ENCODE data around the gene NFE2L2.
"Not testable (repeated sequence)": the region's sequence is repeated elsewhere in the genome, so short reads cannot be mapped to it uniquely, and the experiment has no call there.

Gene NFE2L2

DNA sequence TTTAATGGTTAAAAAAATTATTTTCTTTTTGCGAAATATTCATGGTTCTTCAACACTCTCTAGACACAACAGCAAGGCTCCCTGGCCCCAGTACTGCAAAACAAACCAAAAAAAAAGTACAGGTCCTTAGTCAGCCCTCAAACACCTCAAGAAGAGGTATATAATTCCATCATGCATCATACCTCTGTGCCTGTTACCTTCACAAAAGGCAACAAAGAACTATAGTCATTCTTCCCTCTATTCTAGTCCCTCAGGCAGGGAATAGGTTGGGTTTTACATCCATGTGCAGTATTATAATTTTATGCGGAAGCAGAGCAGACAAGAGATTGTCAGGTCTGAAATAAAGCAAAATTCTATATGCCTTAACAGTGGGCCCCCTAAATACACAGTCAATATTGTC lies 8.5 kb downstream of the NFE2L2 start:
- no peak for DNase-seq (ENCODE audit: low spot score)

DNA sequence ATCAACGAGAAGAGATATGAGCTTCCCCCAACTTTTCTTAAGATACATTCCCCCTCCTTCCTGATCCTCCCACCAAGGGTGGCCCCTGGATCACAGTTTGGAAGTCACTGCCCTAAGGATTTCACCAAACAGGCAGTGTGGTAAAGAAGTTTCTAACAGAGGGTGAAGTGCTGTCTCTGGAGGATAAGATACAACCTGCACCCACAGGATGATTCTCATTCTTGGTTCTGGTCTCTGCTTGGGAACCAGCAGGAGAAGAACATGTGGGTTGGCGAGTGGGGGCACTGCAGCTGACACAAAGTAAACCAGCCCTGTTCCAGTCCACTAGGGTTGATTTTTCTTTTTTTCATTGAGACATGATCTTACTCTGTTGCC lies 9.3 kb downstream of the NFE2L2 start:
- no peak for DNase-seq (ENCODE audit: low spot score)

DNA sequence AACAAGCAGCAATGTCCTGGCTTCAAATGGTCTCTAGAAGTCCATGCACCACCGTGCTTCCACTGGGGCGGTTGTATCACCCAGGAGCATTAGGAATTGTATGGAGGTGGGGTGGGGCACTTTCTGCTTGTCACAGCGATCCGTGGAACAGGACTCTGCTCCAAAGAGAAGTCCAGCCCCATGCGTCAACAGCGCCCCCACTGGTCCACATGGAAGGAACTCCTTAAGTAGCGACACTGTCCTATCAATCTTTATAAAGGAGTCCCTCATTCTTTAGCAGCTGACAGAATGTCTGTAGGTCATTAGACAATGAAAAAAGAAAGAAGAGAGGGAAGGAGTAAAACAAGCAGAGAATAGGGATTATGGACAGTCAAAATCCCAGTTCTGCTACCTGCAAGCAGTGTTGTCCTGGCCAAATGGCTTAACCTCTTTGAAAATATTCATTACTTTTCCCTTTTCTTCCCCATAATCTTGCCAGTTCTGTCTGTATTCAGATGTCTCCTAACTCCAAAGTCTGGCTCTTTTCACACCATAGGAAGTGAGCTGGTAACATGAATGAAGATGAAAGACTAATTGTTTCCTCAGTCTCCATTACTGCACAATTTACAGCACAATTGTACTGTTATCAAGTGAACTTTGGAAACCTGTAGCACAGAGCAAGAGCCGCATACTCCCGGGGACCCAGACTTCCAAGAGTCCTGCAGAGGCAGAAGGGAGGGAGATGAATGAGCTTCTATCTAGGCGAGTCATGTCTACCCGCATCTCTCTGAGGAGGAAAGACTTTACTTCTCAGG lies 9.9 kb downstream of the NFE2L2 start:
- peak; percentile 47 for DNase-seq (ENCODE audit: low spot score)

DNA sequence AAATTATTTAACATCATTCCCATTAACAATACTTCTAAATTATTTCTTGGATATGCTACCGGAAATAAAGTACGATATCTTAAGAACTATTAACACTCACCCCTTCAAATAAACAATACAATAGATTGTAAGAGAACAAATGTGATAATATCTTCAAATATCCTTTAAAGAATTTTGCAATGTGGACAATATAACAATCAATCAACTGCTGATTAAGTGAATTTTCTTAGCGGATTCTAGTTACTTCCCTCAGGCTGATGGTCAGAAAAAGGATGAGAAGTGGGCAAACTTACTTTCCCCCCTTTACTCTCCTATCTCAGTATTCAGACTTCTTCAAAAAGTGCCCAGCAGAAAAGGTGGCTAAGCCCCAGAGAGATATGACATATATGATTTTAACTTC lies 10.8 kb downstream of the NFE2L2 start:
- no peak for DNase-seq (ENCODE audit: low spot score)

DNA sequence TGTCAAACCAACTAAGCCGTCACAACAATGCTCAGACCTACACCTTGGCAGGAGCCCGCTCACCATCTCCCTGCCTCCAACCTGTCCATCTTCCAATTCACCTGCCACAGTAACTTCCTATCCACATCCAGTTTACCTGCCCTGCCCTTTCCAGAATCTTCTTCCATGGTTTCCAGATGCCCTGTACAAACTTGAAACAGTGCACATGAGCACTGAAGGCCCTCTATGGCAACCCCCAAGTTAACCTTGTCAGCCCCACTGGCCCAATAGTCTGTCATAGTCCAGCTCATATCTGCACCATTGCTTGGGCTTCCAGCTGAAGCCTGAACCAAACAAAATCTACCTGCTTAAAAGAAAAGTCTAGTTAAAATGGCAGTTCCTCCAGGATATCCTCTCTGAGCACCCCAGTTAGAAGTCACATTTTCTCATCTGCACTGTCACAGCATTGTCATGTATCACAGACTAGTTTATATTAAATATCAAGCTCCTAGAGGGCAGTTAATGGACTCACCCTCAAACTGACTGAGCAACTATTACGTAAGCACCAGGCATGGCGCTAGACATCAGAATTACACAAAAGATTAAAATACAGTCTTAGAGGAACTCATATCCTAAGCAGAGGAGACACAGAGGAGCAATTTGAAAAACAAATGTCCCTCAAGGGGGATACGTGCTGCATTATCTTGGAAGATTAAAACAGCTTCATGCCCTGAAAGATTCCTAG lies 11.6 kb downstream of the NFE2L2 start:
- no peak for DNase-seq (ENCODE audit: low spot score)

DNA sequence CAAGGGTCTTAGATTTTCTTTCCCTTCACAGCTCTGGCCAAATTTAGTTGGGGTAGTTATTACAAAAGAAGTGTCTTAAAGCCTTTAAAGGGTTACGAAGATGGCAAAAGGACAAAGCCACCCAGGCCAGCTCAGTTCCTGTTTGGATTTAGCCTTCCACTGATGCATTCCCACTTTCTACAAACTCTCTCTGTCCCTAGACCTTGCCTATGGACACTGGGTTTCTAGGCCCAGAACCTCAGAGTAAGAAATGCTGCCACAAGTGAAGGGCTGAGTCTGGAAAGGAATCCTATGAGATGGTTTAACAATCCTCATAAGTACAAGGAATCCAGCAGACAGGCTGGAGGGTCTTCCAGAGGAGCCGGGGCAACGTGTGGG lies 13.4 kb downstream of the NFE2L2 start:
- DNase-seq (ENCODE audit: low spot score) = no peak

DNA sequence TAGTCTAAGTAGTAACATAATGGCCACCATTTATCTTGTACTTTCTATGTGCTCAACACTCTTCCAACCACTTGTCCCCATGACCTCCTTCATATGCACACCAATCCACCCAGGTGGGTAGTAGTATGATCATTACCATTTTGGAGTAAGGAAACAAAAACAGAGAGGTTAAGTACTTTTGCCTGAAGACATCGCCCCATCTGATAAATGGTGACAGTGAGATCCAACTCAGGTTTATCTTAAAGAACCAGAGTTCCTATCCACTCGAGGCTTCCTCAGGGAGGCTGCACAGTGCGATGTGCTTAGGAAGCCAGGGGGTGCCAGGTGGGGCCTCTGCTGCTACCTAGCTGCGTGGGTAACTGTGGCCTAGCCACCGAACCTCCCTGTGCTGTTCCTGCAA lies 14.1 kb downstream of the NFE2L2 start:
- DNase-seq (ENCODE audit: low spot score) = no peak

DNA sequence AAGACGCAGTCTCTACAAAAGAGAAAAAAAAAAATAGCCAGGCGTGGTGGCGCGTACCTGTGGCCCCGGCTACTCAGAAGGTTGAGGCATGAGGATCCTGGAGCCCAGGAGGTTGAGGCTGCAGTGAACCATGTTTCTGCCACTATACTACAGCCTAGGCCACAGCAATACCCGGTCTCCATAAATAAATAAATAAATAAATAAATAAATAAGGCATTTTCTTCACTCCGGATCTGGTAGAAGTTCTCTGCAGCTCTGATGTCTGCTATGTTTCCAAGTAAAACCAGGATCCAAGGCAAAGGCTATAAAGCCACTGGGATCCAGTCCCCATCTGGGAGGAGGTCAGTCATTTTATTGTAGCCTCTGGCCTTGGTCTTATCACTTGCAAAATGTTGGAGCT lies 15.5 kb downstream of the NFE2L2 start:
- no peak for DNase-seq (ENCODE audit: low spot score)

DNA sequence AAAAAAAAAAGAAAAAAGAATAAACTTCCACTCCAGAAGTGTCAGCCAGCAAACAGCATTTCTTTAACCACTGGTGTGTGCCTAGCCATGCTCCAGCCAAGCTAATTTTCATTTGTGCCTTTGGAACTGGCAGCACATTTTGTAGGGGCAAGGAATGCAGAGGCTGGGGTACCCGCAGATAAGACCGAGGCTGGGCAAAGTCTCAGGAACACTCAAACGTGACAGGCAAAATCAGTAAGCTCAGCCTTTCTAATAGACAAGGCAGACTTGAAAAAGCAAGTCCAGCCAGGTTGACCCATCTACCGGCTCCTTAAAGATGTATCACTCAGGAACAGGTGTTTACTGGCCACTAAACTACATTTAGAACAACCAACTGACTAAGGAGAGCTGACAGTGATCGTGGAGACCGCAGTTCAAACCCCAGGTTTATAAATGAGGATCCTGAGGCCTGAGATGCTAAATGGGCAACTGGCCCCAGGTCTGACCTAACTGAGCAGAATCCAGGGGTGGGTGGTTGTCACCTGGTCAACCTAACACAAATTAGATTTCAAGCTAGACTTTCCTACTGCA lies 16.7 kb downstream of the NFE2L2 start:
- DNase-seq (ENCODE audit: low spot score) = no peak

DNA sequence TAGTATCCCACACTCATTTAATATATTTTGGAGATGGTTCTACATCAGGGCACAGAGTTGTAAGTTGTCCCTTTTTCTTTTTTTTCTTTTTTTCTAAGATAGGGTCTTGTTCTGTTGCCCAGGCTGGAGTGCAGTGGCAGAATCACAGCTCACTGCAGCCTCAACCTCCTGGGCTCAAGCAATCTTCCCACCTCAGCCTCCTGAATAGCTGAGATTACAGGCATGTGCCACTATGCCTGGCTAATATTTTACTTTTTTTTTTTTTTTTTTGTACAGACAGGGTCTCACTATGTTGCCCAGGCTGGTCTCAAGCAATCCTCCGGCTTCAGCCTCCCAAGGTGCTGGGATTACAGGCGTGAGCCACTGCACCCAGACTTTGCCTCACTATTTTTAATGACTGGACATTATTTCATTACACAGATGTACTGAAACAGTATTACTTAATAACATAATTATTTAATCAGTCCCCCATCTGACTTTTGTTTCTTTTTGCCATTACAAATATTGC lies 17.9 kb downstream of the NFE2L2 start:
- not testable (repeated sequence) for DNase-seq (ENCODE audit: low spot score)

DNA sequence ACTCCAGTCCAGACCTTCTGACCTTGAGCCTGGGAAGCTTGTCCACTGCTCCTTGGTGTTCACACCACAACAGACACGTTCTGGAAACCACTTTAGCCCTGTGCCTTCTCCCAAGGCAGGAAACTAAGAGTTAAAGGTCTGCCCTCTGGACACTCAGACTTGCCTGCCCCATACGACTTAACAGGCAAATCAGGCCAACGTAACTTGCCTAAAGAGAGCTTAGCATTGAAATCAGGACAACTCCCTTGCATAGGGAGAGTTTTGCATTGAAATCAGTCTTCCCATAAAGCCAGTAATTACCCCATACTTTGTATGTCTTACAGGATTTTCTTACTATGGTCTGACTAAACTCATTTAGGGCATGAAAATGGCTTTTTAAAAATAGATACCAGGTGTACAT lies 18.5 kb downstream of the NFE2L2 start:
- no peak for DNase-seq (ENCODE audit: low spot score)

DNA sequence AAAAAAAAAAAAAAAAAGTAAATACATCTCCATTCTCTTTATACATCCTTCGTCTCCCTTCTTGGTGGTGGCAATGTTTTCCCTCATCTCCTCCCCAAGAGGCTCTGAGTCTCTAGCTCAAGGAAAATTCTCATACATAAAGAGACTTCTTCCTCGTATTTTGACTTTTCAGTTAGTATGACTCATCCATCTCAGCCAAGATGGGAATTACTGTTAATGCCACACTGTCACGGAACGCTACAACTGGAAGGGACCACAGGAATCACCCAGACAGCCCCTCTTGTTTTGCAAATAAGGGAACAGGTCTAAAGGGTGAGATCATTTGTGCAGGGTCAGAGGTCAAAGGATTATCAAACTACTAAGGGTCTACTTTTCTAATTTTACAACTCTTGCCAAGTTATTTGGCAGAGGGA lies 19.5 kb downstream of the NFE2L2 start:
- no peak for DNase-seq (ENCODE audit: low spot score)

DNA sequence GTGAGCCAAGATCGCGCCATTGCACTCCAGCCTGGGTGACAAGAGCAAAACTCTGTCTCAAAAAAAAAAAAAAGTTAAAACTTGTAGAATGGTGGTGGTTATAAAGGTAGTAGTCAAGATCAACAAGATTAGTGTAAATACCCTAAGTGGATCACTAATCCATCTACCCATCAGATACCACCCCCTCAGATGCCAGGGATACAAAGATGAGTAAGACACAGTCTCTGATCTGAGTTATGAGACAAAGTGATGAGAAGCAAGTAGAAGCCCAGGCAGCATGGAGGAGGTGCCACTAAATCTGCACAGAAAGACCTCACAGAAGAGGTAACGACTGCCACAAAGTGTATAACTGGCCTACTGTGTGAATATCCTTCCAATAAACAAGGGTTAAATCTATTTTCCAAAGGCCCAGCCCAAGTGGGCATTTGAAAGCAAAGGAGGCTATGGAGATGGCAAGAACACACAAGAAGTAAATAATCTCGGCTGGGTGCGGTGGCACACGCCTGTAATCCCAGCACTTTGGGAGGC lies 20.2 kb downstream of the NFE2L2 start:
- no peak for DNase-seq (ENCODE audit: low spot score)

DNA sequence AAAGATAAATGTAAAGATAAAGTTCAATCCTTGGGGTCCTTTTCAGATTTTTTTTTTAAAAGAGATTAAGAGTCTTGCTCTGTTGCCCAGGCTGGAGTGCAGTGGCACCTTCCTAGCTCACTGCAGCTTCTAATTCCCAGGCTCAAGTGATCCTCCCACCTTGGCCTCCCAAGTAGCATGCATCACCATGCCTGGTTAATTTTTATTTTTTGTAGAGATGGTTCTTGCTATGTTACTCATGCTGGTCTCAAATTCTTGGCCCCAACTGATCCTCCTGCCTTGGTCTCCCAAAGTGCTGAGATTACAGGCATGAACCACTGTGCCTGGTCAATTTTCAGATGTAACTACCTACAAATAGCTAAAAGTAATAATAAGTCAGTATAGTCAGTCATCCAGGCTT lies 21.1 kb downstream of the NFE2L2 start:
- no peak for DNase-seq (ENCODE audit: low spot score)

DNA sequence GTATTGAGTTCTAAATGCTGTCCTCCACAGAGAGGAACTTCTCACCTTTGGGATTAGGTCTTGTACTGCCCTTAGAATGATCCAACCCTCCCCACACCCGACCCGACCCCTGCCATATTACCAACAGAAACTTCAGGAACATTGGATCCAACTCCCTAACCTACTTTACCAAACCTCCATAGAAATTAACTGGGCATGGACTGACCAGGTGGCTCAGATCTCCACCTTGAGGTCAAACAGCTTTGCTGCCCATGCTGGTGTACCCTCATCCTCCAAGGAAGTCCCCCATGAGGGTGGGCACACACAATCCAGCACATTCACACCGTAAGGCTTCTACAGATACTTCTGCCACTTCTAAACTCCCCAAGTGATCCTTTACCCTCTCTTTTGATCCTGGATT lies 21.5 kb downstream of the NFE2L2 start:
- no peak for DNase-seq (ENCODE audit: low spot score)

DNA sequence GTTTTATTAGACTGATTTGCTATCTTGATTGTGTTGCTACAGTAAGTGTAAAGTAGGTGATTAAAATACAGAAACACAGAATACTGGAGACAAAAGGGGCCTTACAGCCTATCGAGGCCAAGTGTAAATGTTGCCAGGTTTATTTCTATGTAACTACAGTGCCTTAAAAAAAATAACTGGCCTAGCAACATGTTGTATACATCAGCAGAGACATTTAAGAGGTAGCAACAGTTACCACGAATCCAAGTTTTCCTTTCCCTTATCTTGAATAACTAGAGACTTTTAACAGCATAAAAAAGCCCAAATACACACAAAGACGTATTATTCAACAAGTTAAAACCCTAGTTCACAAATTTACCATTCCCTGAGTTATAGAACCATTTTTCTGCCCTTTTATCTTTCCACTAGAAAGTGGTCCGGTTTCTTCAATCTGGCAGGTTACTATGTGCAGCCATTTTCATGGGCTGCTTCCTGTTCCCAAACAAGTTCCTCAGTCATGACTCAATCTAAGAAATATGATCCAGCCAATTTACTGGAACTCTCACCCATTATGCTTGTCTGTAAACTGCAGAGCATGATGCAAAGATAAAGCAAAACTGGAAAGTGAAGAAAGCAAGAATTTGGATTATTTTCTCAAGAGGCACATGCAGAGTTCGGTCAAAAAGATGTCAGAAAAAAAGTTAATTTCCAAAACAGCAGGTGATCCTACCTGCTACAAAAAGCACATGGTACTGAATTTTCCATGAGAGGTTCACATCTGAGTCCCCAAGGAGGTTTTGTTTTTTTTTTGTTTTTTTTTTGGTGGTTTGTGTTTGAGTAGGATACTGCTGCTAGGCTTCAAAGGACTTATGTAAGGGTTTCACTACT lies 22.2 kb downstream of the NFE2L2 start:
- DNase-seq (ENCODE audit: low spot score) = no peak

DNA sequence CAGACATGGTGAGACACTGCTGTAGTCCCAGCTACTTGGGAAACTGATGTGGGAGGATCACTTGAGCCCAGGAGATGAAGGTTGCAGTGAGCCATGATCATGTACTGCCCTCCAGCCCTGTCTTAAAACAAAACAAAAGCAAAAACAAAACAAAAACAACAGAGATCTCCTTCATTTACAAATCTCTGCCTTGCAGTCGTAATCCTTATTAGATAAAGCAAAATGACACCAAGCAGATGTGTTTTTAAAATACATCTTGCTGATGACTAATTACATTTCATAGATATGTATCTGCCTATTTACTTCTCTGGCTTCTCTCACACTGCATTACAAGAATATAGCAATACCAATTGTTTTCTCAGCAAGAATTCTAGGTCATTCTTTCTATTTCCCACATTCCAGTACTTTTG lies 22.8 kb downstream of the NFE2L2 start:
- DNase-seq (ENCODE audit: low spot score) = no peak

DNA sequence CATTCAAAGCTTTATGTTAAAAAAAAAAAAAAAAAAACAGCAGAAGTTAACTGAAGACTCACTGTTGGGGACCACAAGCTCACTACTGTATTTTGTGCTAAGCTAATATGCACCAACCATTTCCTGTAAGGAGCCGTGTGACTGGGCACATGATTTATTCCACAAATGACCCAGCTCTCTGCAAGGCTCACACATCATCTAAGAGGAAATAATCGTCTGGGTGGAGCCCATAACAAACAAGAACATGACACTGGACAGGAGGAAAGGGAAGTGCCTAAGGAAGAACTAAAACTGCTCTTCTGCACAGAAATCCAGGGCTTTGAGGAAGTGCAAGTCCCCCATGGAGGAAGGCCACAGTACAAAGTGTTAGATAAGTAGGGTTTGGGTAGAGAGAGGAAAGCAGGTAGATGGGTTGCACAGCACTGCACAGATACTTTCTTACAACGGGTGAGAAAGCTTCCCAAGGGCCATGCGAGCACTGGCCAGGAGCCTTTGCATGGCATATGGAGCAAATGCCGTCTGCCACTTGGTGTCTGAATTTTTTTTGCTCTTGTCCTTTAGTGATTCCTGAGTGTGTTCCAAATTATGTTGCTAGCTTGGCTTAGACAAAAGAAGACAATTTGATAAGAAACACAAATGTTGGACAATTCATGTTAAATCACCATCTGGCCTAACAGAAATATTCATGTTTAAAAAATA lies 24.4 kb downstream of the NFE2L2 start:
- no peak for DNase-seq (ENCODE audit: low spot score)

DNA sequence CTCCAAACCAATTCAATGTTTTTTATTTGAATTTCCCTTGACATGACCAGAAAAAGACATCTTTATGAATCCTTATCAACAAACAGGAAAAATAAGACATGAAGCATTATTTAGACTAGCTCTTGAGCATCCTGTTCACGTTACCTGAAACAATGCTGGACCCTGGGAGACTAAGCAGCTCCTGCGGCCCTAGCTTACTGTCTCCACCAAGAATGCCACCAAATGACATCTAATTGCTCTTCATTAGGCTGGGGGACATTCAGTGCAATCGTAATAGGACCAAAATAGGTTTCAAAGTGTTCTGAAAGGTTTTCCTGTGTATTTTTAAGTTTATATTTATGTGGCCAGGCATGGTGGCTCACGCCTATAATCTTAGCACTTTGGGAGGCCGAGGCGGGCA lies 25.5 kb downstream of the NFE2L2 start:
- no peak for DNase-seq (ENCODE audit: low spot score)

DNA sequence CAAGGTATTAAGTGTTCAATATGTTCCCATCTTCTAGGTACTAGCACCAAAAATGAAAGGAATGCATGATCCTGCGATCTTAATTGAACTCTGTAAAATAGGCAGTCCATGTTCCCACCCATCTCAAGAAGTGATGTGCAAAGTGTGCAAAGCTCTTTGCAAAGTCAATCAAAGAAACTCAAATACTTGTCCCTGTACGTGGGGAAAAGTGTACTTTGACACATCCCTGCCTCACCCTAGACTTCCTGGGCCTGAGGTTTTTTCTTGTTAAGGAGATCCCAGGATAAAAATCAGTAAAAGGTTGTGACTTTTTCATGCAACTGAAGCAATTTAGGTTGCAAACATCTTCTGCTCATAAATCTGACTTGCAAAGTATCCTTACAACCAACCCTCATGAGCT lies 26.6 kb downstream of the NFE2L2 start:
- no peak for DNase-seq (ENCODE audit: low spot score)

DNA sequence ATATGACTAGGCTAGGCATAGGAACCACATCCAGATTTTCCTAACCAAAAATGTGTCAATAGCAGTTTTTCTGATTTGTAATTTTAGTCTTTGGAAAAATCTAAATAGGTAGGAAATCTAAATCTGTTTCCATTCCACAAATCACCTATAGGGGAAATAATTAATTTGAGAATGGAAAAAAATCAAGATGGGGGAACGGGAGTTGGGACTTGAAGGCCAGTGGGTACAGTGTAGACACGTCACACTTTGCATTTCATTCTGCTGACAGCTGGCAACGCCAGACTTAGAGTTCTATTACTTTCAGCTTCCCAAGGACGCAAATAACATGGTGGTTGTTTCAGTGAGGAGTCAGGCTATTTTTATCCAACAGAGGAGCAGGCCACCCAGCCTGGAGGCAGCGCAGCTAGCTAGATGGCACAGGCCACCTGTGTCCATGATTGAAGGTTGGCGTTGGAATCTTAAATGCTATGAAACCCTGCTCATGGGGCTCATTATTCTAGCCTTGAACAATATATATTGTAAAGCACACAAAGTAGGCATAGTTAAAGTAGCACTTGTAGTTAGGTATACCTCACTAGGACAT lies 28.6 kb downstream of the NFE2L2 start:
- no peak for DNase-seq (ENCODE audit: low spot score)
